HepG2 (cell line): ENCODE data around the gene ZPR1. TPM values are rescaled to one million over a fixed set of nuclear protein-coding genes. Genes with fewer than 3 reads are reported as not detected.

Experiments used
- GTF3A ChIP-seq: sonication (generic); formaldehyde crosslinking; conservative IDR thresholded peaks from 2 replicates; pipeline ENCODE4 v1.4.0; 2020; ENCODE audit warnings: mild to moderate bottlenecking, missing genetic modification reagents
- NAIF1 ChIP-seq: sonication (generic); formaldehyde crosslinking; IDR thresholded peaks from 2 replicates; pipeline ENCODE4 v1.5.0; 2020; ENCODE audit warnings: mild to moderate bottlenecking, missing genetic modification reagents, borderline replicate concordance
- NRL ChIP-seq: sonication (generic); formaldehyde crosslinking; IDR thresholded peaks from 2 replicates; pipeline ENCODE4 v1.5.0; 2020; ENCODE audit warnings: missing genetic modification reagents, mild to moderate bottlenecking, moderate library complexity, borderline replicate concordance
- SRSF4 ChIP-seq: fragments of 200-400 bp; formaldehyde crosslinking; IDR thresholded peaks from one replicate; pipeline ENCODE4 v1.6.1; 2018; ENCODE audit warnings: mild to moderate bottlenecking, low read depth, low read length, moderate library complexity; ENCODE audit not compliant: poor library complexity, severe bottlenecking
- TARDBP ChIP-seq: sonication (generic); formaldehyde crosslinking; IDR thresholded peaks from 2 replicates; pipeline ENCODE4 v1.8.0; 2022; ENCODE audit warnings: mild to moderate bottlenecking, missing genetic modification reagents
- ZNF350 ChIP-seq: sonication (generic); formaldehyde crosslinking; IDR thresholded peaks from 2 replicates; pipeline ENCODE4 v1.4.0; 2020; ENCODE audit warnings: mild to moderate bottlenecking, low read depth, missing genetic modification reagents, borderline replicate concordance
- polyA plus RNA-seq, 8 experiments: library from polyadenylated mRNA; depleted of rRNA in 3 of 8; stranded (reverse) in 7 of 8; unstranded in 1 of 8; fragments of >200 nt; fragmentation: Illumina TruSeq in 4 of 8; extraction: Trizol in 4 of 8; gene quantifications; 2 replicates each; pipeline versions ENCODE4 v1.2.1 to v1.2.3, GENCODE V29; 2011 to 2016; ENCODE audit warnings: low read depth in 4 of 8, missing spikeins in 1 of 8, mixed read lengths in 1 of 8; ENCODE audit not compliant: insufficient read depth in 1 of 8
- total RNA-seq, 5 experiments: library from RNA; depleted of rRNA; stranded (reverse); fragments of >200 nt; fragmentation: Illumina TruSeq; extraction: Trizol; gene quantifications; 2 replicates each; pipeline ENCODE4 v1.2.3, GENCODE V29; 2016; ENCODE audit warnings: low read depth in 1 of 5
- TF ChIP-seq, protein P1 (sequence below): sonication (generic); formaldehyde crosslinking; IDR thresholded peaks from 2 replicates; pipeline ENCODE4 v1.5.0; 2020; ENCODE audit warnings: mild to moderate bottlenecking, missing genetic modification reagents, borderline replicate concordance
- TF ChIP-seq, protein P2 (sequence below): conservative IDR thresholded peaks from 2 replicates; pipeline ENCODE4 v1.6.1; 2018; ENCODE audit warnings: missing genetic modification reagents
- TF ChIP-seq, protein P3 (sequence below): sonication (generic); formaldehyde crosslinking; IDR thresholded peaks from 2 replicates; pipeline ENCODE4 v1.4.0; 2020; ENCODE audit warnings: mild to moderate bottlenecking, missing genetic modification reagents

Gene ZPR1
- total and polyA plus RNA-seq, 2 of the 13 experiments (the other 11 are each of a cell fraction or from before 2014, with no cell fraction given): 40.0 to 79.3 TPM

DNA sequence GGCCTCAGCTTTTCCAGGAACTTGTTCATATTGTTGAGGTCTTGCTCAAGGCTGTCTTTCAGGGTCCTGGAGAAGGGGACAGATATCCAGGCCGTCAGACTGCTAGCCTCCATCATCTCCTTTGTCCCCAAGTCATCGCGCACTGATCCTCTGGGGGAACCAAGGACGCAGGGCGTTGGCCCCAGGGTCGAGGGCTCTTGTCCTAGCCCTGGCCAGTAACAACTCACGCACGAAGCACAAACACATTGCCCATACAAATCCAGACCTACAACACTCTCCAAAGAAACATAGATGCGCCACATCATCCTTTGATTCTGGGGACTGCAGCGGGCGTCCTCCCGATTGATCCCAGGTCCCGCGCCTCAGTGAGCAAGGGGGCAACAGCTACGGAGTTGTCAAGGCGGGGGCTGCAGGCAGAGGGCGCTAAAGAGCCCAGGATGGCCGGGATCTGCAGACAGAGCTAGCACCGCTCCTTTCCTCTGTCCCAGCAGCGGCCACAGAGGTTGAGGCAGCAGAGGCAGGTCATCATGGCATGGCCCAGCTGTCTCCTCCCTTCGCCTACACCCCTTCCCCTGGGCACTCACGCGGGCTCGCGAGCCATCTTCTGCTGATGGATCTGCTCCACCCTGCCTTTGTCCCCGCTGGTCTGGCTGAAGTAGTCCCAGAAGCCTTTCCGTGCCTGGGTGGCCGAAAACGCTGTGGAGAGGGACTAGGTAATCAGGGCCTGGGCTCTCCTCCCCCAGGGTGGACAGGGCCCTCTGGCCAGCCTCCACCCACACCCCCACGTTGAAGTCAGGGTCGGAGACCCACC, 3.4 kb upstream of the ZPR1 start (continued):
- TF ChIP-seq, protein P1, sequence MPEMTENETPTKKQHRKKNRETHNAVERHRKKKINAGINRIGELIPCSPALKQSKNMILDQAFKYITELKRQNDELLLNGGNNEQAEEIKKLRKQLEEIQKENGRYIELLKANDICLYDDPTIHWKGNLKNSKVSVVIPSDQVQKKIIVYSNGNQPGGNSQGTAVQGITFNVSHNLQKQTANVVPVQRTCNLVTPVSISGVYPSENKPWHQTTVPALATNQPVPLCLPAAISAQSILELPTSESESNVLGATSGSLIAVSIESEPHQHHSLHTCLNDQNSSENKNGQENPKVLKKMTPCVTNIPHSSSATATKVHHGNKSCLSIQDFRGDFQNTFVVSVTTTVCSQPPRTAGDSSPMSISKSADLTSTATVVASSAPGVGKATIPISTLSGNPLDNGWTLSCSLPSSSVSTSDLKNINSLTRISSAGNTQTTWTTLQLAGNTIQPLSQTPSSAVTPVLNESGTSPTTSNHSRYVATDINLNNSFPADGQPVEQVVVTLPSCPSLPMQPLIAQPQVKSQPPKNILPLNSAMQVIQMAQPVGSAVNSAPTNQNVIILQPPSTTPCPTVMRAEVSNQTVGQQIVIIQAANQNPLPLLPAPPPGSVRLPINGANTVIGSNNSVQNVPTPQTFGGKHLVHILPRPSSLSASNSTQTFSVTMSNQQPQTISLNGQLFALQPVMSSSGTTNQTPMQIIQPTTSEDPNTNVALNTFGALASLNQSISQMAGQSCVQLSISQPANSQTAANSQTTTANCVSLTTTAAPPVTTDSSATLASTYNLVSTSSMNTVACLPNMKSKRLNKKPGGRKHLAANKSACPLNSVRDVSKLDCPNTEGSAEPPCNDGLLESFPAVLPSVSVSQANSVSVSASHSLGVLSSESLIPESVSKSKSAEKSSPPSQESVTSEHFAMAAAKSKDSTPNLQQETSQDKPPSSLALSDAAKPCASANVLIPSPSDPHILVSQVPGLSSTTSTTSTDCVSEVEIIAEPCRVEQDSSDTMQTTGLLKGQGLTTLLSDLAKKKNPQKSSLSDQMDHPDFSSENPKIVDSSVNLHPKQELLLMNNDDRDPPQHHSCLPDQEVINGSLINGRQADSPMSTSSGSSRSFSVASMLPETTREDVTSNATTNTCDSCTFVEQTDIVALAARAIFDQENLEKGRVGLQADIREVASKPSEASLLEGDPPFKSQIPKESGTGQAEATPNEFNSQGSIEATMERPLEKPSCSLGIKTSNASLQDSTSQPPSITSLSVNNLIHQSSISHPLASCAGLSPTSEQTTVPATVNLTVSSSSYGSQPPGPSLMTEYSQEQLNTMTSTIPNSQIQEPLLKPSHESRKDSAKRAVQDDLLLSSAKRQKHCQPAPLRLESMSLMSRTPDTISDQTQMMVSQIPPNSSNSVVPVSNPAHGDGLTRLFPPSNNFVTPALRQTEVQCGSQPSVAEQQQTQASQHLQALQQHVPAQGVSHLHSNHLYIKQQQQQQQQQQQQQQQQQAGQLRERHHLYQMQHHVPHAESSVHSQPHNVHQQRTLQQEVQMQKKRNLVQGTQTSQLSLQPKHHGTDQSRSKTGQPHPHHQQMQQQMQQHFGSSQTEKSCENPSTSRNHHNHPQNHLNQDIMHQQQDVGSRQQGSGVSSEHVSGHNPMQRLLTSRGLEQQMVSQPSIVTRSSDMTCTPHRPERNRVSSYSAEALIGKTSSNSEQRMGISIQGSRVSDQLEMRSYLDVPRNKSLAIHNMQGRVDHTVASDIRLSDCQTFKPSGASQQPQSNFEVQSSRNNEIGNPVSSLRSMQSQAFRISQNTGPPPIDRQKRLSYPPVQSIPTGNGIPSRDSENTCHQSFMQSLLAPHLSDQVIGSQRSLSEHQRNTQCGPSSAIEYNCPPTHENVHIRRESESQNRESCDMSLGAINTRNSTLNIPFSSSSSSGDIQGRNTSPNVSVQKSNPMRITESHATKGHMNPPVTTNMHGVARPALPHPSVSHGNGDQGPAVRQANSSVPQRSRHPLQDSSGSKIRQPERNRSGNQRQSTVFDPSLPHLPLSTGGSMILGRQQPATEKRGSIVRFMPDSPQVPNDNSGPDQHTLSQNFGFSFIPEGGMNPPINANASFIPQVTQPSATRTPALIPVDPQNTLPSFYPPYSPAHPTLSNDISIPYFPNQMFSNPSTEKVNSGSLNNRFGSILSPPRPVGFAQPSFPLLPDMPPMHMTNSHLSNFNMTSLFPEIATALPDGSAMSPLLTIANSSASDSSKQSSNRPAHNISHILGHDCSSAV: no peak
- TF ChIP-seq, protein P2, sequence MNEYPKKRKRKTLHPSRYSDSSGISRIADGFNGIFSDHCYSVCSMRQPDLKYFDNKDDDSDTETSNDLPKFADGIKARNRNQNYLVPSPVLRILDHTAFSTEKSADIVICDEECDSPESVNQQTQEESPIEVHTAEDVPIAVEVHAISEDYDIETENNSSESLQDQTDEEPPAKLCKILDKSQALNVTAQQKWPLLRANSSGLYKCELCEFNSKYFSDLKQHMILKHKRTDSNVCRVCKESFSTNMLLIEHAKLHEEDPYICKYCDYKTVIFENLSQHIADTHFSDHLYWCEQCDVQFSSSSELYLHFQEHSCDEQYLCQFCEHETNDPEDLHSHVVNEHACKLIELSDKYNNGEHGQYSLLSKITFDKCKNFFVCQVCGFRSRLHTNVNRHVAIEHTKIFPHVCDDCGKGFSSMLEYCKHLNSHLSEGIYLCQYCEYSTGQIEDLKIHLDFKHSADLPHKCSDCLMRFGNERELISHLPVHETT: no peak
- peak; percentile 51; the same call in 1 of the 2 replicates for TF ChIP-seq TARDBP (CRISPR knock-in tag)
- no peak for TF ChIP-seq SRSF4
- no peak; the same call in 1 of the 2 replicates for TF ChIP-seq NRL (CRISPR knock-in tag)
- TF ChIP-seq, protein P3, sequence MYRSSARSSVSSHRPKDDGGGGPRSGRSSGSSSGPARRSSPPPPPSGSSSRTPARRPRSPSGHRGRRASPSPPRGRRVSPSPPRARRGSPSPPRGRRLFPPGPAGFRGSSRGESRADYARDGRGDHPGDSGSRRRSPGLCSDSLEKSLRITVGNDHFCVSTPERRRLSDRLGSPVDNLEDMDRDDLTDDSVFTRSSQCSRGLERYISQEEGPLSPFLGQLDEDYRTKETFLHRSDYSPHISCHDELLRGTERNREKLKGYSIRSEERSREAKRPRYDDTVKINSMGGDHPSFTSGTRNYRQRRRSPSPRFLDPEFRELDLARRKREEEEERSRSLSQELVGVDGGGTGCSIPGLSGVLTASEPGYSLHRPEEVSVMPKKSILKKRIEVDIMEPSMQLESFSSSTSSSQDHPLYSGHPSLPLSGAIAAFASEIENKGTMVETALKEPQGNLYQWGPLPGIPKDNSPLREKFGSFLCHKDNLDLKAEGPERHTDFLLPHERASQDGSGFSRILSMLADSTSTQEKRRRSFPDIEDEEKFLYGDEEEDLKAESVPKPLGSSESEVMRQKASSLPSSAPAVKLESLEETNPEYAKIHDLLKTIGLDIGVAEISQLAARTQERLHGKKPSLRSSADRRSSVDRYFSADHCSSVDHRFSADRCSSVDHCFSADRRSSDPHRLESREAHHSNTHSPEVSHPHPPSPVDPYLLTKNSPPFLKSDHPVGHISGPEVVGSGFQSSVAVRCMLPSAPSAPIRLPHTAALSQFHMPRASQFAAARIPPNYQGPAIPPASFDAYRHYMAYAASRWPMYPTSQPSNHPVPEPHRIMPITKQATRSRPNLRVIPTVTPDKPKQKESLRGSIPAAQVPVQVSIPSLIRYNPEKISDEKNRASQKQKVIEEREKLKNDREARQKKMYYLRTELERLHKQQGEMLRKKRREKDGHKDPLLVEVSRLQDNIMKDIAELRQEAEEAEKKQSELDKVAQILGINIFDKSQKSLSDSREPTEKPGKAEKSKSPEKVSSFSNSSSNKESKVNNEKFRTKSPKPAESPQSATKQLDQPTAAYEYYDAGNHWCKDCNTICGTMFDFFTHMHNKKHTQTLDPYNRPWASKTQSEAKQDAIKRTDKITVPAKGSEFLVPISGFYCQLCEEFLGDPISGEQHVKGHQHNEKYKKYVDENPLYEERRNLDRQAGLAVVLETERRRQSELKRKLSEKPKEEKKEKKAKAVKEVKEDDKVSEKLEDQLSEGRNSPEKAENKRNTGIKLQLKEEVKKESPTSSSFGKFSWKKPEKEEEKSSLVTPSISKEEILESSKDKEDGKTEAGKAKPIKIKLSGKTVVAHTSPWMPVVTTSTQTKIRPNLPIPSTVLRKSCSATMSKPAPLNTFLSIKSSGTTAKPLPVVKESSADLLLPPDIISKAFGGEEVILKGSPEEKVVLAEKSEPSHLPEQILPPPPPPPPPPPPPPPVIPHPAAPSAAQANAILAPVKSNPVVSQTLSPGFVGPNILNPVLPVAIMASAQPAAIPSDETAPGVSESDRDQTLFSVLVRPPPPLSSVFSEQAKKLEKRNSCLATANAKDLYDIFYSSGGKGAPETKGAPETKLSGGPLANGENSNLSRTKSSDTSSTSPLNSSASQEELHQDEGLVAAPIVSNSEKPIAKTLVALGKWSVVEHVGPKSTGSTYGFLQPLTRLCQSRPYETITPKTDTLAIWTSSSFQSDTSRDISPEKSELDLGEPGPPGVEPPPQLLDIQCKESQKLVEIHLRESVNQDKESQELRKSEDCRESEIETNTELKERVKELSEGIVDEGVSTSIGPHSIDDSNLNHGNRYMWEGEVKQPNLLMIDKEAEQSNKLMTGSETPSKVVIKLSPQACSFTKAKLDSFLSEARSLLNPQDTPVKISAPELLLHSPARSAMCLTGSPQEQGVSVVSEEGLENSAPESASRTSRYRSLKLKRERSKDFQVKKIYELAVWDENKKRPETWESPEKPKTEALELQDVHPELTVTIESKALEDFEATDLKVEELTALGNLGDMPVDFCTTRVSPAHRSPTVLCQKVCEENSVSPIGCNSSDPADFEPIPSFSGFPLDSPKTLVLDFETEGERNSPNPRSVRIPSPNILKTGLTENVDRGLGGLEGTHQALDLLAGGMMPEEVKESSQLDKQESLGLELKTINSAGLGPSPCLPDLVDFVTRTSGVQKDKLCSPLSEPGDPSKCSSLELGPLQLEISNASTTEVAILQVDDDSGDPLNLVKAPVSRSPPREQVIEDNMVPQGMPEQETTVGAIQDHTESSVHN (CRISPR knock-in tag): no peak
- no peak for TF ChIP-seq ZNF350
- TF ChIP-seq GTF3A: 0 out of 2 replicates have a peak, but pooled peaks have one; percentile 28
- no peak for TF ChIP-seq NAIF1 (CRISPR knock-in tag)
